K562 (cell line): ENCODE measurements around the gene ZFYVE27. TPM values are rescaled to one million over a fixed set of nuclear protein-coding genes. Genes with fewer than 3 reads are reported as not detected.

Experiments
- BCL6 ChIP-seq: fragments of 250-450 bp; sonication (Bioruptor Pico); IDR thresholded peaks from 2 replicates; pipeline ENCODE4 v1.4.0; 2020
- CHD4 ChIP-seq: fragments of 200-600 bp; sonication (generic); IDR thresholded peaks from 3 replicates; pipeline ENCODE4 v1.6.1; 2012; ENCODE audit warnings: low read depth, mild to moderate bottlenecking, mixed read lengths, low read length, inconsistent platforms; ENCODE audit not compliant: insufficient read depth, insufficient replicate concordance, poor library complexity, severe bottlenecking
- CXXC5 ChIP-seq: fragments of 250-450 bp; sonication (Bioruptor Pico); IDR thresholded peaks from 2 replicates; pipeline ENCODE4 v1.8.0; 2022; ENCODE audit warnings: inconsistent platforms, mild to moderate bottlenecking, moderate library complexity
- EGR1 ChIP-seq: fragments of 450-650 bp; conservative IDR thresholded peaks from 2 replicates; pipeline ENCODE4 v1.6.1; 2017; ENCODE audit warnings: mild to moderate bottlenecking
- ELF2 ChIP-seq: fragments of 250-450 bp; sonication (Bioruptor Pico); IDR thresholded peaks from 2 replicates; pipeline ENCODE4 v1.5.0; 2021; ENCODE audit warnings: mild to moderate bottlenecking
- NFIC ChIP-seq: fragments of 450-650 bp; IDR thresholded peaks from 2 replicates; pipeline ENCODE4 v1.6.1; 2017; ENCODE audit warnings: mild to moderate bottlenecking, inconsistent platforms
- NR2C2 ChIP-seq, 2 experiments: fragments of 200-800 bp in 1 of 2; sonication (Bioruptor generic) in 1 of 2; sonication (generic) in 1 of 2; formaldehyde crosslinking in 1 of 2; IDR thresholded peaks; 2 replicates each; pipeline versions ENCODE4 v1.6.1 to v1.8.0; 2016 to 2022; ENCODE audit warnings: mild to moderate bottlenecking in 1 of 2, missing compliant biosample characterization in 1 of 2, missing genetic modification characterization in 1 of 2, missing genetic modification reagents in 1 of 2
- NUFIP1 ChIP-seq: fragments of 450-650 bp; IDR thresholded peaks from 2 replicates; pipeline ENCODE4 v1.6.1; 2018; ENCODE audit not compliant: partially characterized antibody
- PHF8 ChIP-seq: fragments of 200-600 bp; sonication (generic); IDR thresholded peaks from 2 replicates; pipeline ENCODE4 v1.6.1; 2012; ENCODE audit warnings: mixed run types, mild to moderate bottlenecking, inconsistent platforms, low read length, moderate library complexity, borderline replicate concordance
- RFX7 ChIP-seq: fragments of 250-450 bp; sonication (Bioruptor Pico); IDR thresholded peaks from 2 replicates; pipeline ENCODE4 v1.5.1; 2021; ENCODE audit warnings: mild to moderate bottlenecking
- RHOXF2B ChIP-seq: fragments of 250-450 bp; sonication (Bioruptor Pico); conservative IDR thresholded peaks from 2 replicates; pipeline ENCODE4 v1.5.1; 2021
- SMAD3 ChIP-seq: fragments of 450-650 bp; formaldehyde crosslinking; conservative IDR thresholded peaks from 2 replicates; pipeline ENCODE4 v1.4.0; 2020; ENCODE audit warnings: mild to moderate bottlenecking
- SMARCE1 ChIP-seq: fragments of 450-650 bp; IDR thresholded peaks from 2 replicates; pipeline ENCODE4 v1.7.1; 2016; ENCODE audit warnings: mild to moderate bottlenecking
- SPI1 ChIP-seq: IDR thresholded peaks from 2 replicates; pipeline ENCODE4 v1.6.1; 2011; ENCODE audit warnings: low read depth, low read length, control low read depth, borderline replicate concordance
- TAF7 ChIP-seq: fragments of 450-650 bp; IDR thresholded peaks from 2 replicates; pipeline ENCODE4 v1.6.1; 2016; ENCODE audit warnings: missing genetic modification characterization, missing compliant biosample characterization
- TAF9B ChIP-seq: fragments of 450-650 bp; IDR thresholded peaks from 2 replicates; pipeline ENCODE4 v1.6.1; 2018; ENCODE audit warnings: mild to moderate bottlenecking; ENCODE audit not compliant: partially characterized antibody
- TFE3 ChIP-seq: fragments of 450-650 bp; formaldehyde crosslinking; IDR thresholded peaks from 2 replicates; pipeline ENCODE4 v1.4.0; 2020; ENCODE audit warnings: mild to moderate bottlenecking, mixed read lengths
- ZKSCAN8 ChIP-seq: fragments of 200-800 bp; sonication (Bioruptor generic); IDR thresholded peaks from 2 replicates; pipeline ENCODE4 v1.6.1; 2016; ENCODE audit warnings: missing genetic modification characterization, missing compliant biosample characterization
- ZNF124 ChIP-seq: sonication (generic); formaldehyde crosslinking; IDR thresholded peaks from 2 replicates; pipeline ENCODE4 v1.8.1; 2022; ENCODE audit warnings: missing genetic modification reagents
- ZNF408 ChIP-seq: fragments of 250-450 bp; sonication (Bioruptor Pico); IDR thresholded peaks from 2 replicates; pipeline ENCODE4 v1.4.0; 2020; ENCODE audit warnings: low read depth, mild to moderate bottlenecking, moderate library complexity
- ZNF589 ChIP-seq: fragments of 200-800 bp; sonication (Bioruptor generic); IDR thresholded peaks from 2 replicates; pipeline ENCODE4 v1.6.1; 2016; ENCODE audit warnings: low read depth, missing genetic modification characterization, missing compliant biosample characterization
- ZNF75A ChIP-seq: fragments of 450-650 bp; formaldehyde crosslinking; IDR thresholded peaks from 2 replicates; pipeline ENCODE4 v1.4.0; 2020; ENCODE audit warnings: mild to moderate bottlenecking
- ZNF77 ChIP-seq: fragments of 250-450 bp; sonication (Bioruptor Pico); IDR thresholded peaks from 2 replicates; pipeline ENCODE4 v1.5.0; 2020
- polyA plus RNA-seq, 8 experiments: library from polyadenylated mRNA; depleted of rRNA in 4 of 8; stranded (reverse) in 5 of 8; unstranded in 3 of 8; fragments of >200 nt; fragmentation: Nextera tagmentation in 2 of 8; fragmentation: Illumina TruSeq in 1 of 8; extraction: Ambion mirVana in 2 of 8; extraction: Trizol in 1 of 8; gene quantifications; 2 replicates each; pipeline versions ENCODE4 v1.2.1 to v1.2.3, GENCODE V29; 2011 to 2014; ENCODE audit warnings: inconsistent platforms in 1 of 8, missing spikeins in 1 of 8
- total RNA-seq, 7 experiments: library from RNA; depleted of rRNA in 6 of 7; stranded (reverse); fragments of >200 nt in 6 of 7; fragmentation: Illumina TruSeq in 2 of 7; extraction: Trizol in 2 of 7; gene quantifications; 2 replicates each; pipeline versions ENCODE4 v1.2.1 to v1.2.3, GENCODE V29; 2011 to 2021; ENCODE audit warnings: low replicate concordance in 1 of 7
- TF ChIP-seq, protein P1 (sequence below): fragments of 450-650 bp; IDR thresholded peaks from 2 replicates; pipeline ENCODE4 v1.6.1; 2016; ENCODE audit warnings: antibody characterized with exemption
- TF ChIP-seq, protein P2 (sequence below): fragments of 450-650 bp; IDR thresholded peaks from 2 replicates; pipeline ENCODE4 v1.6.1; 2016; ENCODE audit warnings: borderline replicate concordance

ZFYVE27 gene
- total and polyA plus RNA-seq, 9 of the 15 experiments (the other 6 are each of a cell fraction or from before 2014, with no cell fraction given): 0.81 to 21.9 (median 15.3) TPM

DNA sequence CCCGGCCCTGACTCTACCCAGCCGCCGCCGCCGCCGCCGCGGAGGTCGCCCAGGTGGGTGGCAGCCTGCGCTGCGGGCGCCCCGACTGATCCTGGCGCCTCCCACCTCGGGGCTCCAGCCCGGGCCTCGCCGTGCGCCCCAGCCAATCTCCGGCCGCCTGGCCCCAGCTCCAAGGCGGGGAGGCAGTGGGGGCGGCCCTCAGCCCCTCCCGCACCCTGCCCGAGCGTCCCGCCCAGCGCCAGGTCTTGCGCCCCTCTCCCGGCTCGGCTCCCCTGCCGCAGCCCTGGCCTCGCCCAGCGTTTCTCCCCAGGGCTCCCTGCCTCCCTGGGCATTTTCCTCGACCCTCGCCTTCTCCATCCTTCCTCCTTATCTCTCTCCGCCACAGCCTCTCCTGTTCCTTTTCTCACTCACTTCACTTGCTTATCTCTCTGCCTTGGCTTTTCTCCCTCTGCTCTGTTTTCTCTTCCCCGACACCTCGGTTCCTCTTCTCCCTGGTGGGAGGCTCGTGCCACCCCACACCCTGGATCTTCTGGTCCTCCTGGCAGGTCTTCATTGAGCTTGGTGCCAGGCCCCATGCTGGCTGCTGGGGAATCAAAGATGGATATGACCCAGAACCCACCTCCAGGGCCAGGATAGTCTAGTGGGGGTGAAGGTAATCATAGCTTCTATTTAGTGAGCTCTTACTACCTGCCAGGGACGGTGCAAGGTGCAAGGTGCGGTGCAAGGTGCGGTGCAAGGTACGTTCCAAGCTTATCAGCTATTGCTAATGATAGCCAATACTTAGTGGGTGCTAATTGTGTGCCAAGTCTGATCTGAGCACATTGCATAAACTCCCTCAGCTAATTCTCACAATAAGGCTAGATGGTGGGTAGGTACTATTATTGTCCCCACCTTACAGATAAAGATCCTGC is 35.2 kb downstream of the ZFYVE27 start, which contains the start of gene SFRP5 (continued):
- TF ChIP-seq PHF8 (no peak), CXXC5 (CRISPR knock-in tag) (no peak), SMARCE1 (peak; percentile 73), RHOXF2B (CRISPR knock-in tag) (no peak), TAF7 (tag) (no peak), ZNF408 (no peak), CHD4 (no peak), SMAD3 (CRISPR knock-in tag) (no peak), ZNF589 (CRISPR knock-in tag) (no peak), ZKSCAN8 (CRISPR knock-in tag) (no peak), TAF9B (no peak), ZNF77 (CRISPR knock-in tag) (no peak), BCL6 (CRISPR knock-in tag) (no peak), NFIC (peak; percentile 74), RFX7 (no peak), SPI1 (peak; percentile 24; the same call in 1 of the 2 replicates), NUFIP1 (no peak), NR2C2 (CRISPR knock-in tag; IDR thresholded peaks at IDR 0.05) (no peak), NR2C2 (tag; IDR thresholded peaks at IDR 0.05) (no peak), EGR1 (0 out of 2 replicates have a peak, but pooled peaks have one; percentile 30), ZNF124 (CRISPR knock-in tag) (no peak), TFE3 (CRISPR knock-in tag) (no peak), ELF2 (CRISPR knock-in tag) (no peak), ZNF75A (no peak)
- TF ChIP-seq, protein P1, sequence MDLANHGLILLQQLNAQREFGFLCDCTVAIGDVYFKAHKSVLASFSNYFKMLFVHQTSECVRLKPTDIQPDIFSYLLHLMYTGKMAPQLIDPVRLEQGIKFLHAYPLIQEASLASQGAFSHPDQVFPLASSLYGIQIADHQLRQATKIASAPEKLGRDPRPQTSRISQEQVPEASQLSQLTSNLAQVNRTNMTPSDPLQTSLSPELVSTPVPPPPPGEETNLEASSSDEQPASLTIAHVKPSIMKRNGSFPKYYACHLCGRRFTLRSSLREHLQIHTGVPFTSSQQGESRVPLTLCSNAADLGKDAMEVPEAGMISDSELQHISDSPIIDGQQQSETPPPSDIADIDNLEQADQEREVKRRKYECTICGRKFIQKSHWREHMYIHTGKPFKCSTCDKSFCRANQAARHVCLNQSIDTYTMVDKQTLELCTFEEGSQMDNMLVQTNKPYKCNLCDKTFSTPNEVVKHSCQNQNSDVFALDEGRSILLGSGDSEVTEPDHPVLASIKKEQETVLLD: peak; percentile 62
- TF ChIP-seq, protein P2, sequence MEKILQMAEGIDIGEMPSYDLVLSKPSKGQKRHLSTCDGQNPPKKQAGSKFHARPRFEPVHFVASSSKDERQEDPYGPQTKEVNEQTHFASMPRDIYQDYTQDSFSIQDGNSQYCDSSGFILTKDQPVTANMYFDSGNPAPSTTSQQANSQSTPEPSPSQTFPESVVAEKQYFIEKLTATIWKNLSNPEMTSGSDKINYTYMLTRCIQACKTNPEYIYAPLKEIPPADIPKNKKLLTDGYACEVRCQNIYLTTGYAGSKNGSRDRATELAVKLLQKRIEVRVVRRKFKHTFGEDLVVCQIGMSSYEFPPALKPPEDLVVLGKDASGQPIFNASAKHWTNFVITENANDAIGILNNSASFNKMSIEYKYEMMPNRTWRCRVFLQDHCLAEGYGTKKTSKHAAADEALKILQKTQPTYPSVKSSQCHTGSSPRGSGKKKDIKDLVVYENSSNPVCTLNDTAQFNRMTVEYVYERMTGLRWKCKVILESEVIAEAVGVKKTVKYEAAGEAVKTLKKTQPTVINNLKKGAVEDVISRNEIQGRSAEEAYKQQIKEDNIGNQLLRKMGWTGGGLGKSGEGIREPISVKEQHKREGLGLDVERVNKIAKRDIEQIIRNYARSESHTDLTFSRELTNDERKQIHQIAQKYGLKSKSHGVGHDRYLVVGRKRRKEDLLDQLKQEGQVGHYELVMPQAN: no peak
